GM18861 (cell line): ENCODE data around the gene MZT2B.
"Not testable (repeated sequence)": the region's sequence is repeated elsewhere in the genome, so short reads cannot be mapped to it uniquely, and the experiment has no call there.

Experiments used
- ATAC-seq: cut with Tn5 transposase; IDR thresholded peaks from one replicate; pipeline ENCODE4 v1.9.1; 2021; ENCODE audit not compliant: unreplicated experiment

Gene MZT2B

DNA sequence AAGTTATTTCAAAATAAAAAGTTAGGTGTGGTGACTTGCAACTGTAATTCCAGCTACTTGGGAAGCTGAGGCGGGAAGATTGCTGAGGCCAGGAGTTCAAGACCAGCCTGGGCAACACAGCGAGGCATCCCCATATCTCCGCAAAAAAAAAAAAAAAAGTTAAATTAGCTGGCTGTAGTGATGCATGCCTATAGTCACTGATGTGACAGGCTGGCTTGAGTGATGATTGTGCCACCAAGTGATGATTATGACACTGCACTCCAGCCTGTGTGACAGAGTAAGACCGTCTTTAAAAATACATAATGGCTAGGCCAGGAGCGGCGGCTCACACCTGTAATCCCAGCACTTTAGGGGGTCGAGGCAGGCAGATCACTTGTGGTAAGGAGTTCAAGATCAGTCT lies 12.2 kb upstream of the MZT2B start:
- ATAC-seq = no peak

GRCh38 chr2:130174866-130175265 lies 7.2 kb upstream of the MZT2B start:
- peak; percentile 71 for ATAC-seq

GRCh38 chr2:130180404-130181324 lies 1.4 kb upstream of the MZT2B start:
- ATAC-seq = not testable (repeated sequence)

DNA sequence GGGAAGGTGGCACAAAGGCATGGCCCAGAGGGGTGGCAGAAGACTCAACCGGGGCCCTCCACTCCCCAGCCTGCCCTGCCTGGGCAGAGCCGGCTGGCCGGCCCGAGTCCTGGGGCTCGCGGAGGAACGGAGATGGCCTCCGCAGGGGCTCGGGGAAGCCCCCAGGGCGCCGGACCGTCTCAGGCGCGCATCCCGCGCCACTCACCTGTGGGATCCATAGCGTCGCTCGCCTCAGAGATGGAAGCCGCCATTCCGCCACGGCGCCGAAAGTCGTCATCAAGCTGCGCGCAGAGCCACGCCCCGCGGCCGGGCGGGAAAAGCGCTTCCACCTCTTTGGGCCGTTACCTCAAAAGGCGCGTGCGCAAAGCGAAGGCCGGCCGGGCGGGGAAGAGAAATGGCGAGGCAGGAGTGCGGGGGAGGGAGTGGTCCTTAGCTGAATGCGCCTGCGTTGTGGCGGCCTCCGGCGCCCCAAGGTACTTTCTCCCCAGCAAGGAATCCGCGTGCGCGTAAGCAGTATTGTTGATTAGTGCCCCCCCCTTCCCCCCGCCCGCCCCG lies 660 bp upstream of the MZT2B start, which contains the start of gene SMPD4:
SMPD4 (minus strand) TSS at position 278 of the 555 bp plus-strand sequence. CDS start 5,010 bp downstream, outside the sequence.
- peak; percentile 63 for ATAC-seq

DNA sequence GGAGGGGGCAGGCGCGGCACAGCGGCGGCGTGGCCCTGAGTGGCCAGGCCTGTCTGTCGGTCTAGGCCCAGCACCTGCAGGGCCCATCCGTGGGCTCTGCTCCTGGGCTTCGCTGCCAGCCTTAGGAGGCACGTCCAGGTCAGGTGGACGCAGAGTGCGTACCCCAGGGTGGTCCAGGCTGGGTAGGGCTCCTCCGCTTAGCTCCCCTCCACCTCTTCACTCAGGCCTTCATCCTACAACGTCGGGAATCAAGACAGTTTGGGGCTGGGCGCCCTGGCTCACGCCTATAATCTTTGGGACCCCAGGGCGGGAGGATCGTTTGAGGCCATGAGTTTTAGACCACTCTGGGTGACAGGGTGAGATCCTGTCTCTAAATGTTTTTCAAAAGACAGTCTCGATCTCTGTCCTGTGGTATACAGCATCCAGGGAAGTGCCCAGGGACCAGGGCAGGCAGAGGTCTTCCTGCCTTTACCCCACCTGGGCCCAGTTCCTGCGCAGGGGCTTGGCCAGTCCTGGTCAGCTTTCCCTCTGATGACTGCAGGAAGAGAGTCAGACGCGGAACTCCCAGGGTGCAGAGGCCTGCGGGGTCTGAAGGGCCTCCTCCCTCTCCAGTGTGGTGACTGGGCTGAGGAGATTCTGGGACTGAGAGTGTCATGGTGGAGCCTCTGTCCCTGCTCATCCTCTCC lies 907 bp downstream of the MZT2B start:
- not testable (repeated sequence) for ATAC-seq

DNA sequence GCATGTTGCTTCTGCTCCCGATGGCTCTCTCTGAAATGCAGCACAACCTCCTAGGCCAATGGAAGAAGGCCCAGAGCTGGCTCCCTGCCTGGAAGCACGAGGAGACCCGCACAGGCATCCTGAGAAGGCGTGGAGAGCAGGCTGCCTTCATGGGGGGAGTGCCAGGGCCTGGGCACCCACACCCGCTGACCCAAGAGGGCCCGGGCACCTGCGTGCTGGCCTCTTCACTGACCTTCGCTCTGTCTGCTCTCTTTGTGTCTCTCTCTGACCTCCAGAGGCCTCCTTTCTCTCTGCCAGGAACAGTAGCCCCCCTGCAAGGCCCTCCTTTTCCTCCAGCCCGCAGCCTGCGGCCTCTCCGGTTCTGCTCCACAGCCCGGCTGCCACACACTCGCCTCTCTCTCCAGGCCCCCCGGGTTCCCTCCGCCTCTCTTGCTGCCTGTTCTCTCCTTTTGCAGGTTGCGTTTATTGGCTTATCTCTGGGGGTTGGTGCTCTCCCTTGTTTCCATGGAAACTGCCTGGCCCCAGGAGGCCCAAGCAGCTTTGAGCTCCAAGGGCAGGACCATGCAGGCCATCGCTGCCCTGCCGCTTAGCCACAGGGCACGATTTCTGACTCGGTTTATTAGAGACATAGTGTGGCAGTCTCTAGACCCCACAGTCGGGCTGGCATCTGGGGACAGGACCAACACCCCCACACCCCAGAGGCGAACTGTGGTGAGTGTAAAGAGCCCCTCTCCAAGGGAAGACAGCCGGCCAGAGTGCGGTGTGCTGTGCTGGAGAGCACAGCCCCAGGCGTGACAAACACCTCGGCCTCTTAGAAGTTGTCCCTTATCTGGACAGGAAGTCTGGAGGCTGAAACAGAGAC lies 1.7 kb downstream of the MZT2B start:
- ATAC-seq = no peak

DNA sequence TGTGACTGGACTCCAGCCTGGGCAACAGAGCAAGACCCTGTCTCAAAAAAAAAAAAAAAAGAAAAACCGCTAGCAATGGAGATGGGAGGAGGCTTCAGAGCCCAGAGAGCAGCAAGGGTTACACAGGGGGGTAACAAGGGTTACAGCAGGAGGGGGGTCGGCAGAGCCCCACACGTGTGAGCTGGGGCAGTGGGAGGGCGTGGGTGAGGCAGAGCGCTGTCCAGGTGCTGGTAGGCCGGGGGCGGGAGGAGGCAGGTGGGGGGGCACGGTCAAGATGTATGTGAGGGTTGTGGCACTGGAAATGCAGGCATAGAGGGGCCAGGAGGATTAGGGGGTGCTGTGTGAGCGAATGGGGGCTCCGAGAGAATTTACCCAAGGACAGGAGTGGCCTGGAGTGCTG lies 3.4 kb downstream of the MZT2B start:
- no peak for ATAC-seq

DNA sequence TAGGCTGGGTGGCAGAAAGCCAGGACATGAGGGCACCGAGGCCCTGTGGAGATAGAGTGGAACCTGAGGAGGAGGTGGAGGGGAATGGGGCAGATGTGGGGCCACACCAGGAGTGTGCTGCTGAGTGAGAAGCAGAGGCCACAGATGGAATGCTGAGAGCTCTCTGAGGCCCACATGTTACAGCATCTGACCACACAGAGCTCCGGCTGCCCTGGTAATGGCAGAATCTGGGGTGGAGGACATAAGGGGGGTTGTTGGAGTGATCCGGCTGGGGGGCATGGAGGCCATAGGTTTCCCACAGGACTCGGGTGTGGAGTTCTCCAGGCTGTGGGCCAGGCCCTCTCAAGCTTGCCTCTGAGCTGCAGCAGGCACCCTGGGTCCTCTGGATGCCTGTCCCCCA lies 3.8 kb downstream of the MZT2B start:
- ATAC-seq = no peak

DNA sequence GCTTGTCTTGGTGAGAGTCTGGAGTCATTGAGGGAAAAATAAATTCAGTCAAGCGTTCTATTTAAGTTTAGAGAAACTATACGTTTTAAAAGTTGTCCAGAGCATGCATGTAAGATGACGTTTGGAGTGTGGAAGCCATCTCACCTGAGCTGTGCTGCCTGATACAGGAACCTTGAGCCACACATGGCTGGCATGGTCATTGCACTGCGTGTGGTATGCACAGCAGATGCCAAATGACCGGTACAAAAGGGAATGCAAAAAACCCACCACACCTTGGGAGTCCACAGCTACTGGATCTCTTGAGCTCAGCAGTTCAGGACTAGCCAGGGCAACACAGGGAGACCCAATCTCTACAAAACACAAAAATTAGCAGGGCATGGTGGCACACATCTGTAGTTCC lies 4.3 kb downstream of the MZT2B start:
- no peak for ATAC-seq

DNA sequence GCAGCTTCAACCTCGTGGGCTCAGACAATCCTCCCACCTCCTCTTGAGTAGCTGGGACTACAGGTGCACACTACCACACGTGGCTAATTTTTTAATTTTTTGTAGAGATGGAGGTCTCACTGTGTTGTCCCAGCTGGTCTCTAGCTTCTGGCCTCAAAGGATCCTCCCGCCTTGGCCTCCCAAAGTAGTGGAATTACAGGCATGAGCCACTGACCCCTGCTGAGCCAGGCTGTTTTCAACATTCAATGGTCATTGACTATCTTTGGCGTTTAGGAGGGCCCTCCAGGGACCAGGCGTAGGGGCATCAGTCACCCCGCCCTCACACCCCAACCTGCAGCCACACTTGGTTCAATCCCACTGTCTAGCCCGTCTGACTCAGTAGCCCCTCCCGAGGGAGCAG lies 5.2 kb downstream of the MZT2B start:
- ATAC-seq = no peak

DNA sequence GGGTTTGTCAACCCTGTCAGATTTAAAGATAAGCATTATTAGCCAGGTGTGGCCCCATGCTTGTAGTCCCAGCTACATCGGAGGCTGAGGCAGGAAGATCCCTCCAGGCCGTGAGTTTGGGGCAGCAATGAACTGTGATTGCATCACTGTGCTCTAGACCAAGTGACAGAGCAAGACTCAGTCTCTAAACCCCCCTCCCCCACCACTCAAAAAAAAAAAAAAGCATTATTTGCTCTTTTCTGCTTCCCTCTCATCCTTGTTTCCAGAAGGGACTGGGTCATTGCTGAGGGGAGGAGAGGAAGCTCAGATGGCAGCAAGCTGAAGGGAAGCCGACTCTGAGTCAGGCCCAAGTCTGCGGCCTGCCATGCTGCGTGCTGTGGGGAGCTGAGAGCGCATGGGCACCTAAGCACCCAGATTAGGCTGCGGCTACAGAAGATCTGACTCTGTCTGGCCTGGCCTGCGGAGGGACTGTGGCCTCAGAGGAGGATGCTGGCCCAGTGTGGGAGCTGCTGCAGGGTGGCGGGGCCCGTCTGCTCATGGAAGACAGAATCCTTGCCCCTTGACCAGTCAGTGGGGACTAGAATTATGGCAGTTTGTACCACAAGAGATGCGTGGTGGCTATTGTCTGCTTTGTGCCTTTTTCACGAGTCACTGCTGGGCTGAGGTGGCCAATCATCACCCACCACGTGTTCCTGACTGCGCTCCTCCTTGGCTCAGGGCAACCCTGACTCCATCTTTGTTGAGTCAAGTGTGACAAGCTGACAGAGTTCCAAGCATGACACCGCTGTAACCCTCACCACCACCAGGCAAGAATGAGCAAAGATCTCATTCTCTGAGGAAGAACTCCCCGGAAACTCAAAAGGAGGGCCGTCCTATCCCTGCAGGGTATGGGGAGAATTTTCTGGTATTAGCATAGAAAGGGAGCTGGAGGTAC lies 6.1 kb downstream of the MZT2B start:
- not testable (repeated sequence) for ATAC-seq

DNA sequence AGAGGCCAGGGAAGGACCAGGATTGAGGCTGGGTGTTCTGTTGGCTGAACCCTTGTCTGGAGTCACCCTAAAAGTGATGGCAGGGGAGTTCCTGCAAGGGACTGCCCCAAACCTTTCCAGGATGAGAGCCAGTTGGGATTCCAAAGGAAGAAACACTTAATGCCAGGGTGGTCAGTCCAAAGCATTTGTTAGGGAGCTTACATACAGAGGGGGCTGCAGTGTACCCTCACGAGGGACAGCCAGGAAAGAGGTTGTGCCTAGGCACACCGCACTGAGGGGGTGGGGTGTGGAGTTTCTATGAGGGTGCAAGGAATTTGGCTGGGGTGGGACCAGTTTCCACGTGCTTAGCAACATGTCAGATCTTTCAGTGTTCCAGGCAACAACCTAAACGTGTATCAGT lies 6.9 kb downstream of the MZT2B start:
- ATAC-seq = not testable (repeated sequence)

DNA sequence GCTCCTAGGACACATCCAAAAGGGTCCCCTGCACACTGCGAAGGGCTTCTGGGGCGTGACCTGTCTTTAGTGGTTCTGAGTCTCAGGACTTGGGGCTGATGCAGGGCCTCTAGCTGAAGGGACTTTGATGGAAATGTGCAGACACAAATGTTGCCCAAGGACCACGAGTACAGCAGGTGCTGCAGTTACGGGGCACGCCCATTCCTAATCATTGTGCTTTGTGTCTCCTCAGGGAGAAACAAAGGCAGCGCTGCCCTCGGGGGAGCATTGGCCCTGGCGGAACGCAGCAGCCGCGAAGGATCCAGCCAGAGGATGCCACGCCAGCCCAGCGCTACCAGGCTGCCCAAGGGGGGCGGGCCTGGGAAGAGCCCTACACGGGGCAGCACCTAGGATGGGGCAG lies 8.2 kb downstream of the MZT2B start:
- no peak for ATAC-seq

GRCh38 chr2:130191319-130191718 lies 9.3 kb downstream of the MZT2B start:
- ATAC-seq = not testable (repeated sequence)

- ATAC-seq = not testable (repeated sequence)
Measured at GRCh38 chr2:130192451-130192850, 10.4 kb downstream of the MZT2B start.

- ATAC-seq = not testable (repeated sequence)
Measured at GRCh38 chr2:130193824-130194223, 11.8 kb downstream of the MZT2B start.

- ATAC-seq = not testable (repeated sequence)
Measured at GRCh38 chr2:130195089-130195635, 13.1 kb downstream of the MZT2B start.

DNA sequence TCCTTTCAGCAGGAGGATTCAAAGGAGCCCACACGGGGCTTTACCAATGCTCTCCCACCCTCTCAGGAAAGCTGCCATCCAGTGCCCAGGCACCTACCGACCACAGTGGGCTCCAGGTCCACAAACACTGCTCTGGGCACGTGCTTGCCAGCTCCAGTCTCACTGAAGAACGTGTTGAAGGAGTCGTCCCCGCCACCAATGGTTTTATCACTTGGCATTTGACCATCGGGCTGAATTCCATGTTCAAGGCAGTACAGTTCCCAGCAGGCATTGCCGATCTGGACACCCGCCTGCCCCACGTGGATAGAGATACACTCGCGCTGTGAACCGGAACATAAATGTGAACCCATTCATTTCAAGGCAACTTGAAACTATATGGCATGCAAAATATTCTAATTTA lies 14.0 kb downstream of the MZT2B start:
- not testable (repeated sequence) for ATAC-seq

DNA sequence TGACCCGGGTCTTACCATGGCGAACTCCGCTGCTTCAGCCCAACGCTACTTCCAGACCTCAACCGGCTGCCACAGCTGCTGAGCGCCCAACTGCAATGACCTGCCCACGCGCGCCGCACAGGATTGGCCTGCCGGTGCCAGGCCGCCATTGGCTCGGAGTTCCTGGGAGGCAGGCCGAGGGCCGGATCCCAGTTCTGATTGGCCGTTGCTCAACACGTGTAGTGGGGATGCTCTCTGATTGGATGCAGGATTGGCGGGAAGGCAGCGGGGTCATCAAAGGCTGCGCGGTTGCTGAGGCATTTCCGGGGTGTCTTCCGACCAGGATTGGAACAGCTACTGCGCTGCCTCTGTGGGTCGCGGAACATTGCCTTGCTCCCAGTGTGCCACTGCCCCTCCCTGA lies 16.3 kb downstream of the MZT2B start, which contains the start of gene TUBA3E:
TUBA3E (minus strand) TSS at position 97 of the 400 bp plus-strand sequence; CDS start at position 18, 79 bp downstream.
- no peak for ATAC-seq
